IMR-90 (cell line): ENCODE measurements around the gene ZNF80. TPM values are rescaled to one million over a fixed set of nuclear protein-coding genes. Genes with fewer than 3 reads are reported as not detected.

ENCODE experiments used
- ATAC-seq: fragments of 200-7000 bp; cut with Tn5 transposase; 2 replicates; pipeline ENCODE4 v1.9.1; 2020; ENCODE audit warnings: low read depth, mild to moderate bottlenecking, moderate library complexity
- BruUV-seq: library from RNA; stranded (reverse); fragments of 400-500 nt; replicated peaks from 2 replicates; lab custom pipeline; 2021; lab: Mats Ljungman, UMichigan
- CTCF ChIA-PET: fragments of 300-600 bp; formaldehyde crosslinking; extraction: SDS; loops from one replicate; lab custom pipeline; 2021; ENCODE audit warnings: antibody characterized with exemption; lab: Yijun Ruan, JAX
- POLR2A ChIA-PET: fragments of 300-600 bp; sonication (Branson Sonifier 250); formaldehyde crosslinking; loops from one replicate; lab custom pipeline; 2022; ENCODE audit warnings: antibody characterized with exemption; ENCODE audit not compliant: unreplicated experiment; lab: Charles Lee
- DNase-seq: peaks from one replicate; pipeline ENCODE4 v3.0.0; 2013
- H2AFZ ChIP-seq: replicated peaks from 2 replicates; pipeline ENCODE3; 2013; ENCODE audit warnings: low read length, mild to moderate bottlenecking; ENCODE audit not compliant: poor library complexity
- H2AK5ac ChIP-seq: 2 replicates; pipeline ENCODE4 v1.6.1; 2013; ENCODE audit warnings: low read depth, low read length, inconsistent platforms
- H2AK9ac ChIP-seq: replicated peaks from 2 replicates; pipeline ENCODE3; 2013; ENCODE audit warnings: mild to moderate bottlenecking, low read depth, low read length, moderate library complexity; ENCODE audit not compliant: poor library complexity
- H2BK120ac ChIP-seq: 2 replicates; pipeline ENCODE4 v1.6.1; 2013; ENCODE audit warnings: low read depth, low read length, inconsistent platforms
- H2BK15ac ChIP-seq: 3 replicates; pipeline ENCODE4 v1.6.1; 2013; ENCODE audit warnings: low read depth, low read length, inconsistent platforms
- H2BK20ac ChIP-seq: 2 replicates; pipeline ENCODE4 v1.6.1; 2013; ENCODE audit warnings: low read depth, mild to moderate bottlenecking, inconsistent platforms, low read length, moderate library complexity
- H2BK5ac ChIP-seq: 2 replicates; pipeline ENCODE4 v1.6.1; 2013; ENCODE audit warnings: mild to moderate bottlenecking, low read depth, low read length, inconsistent platforms; ENCODE audit not compliant: poor library complexity, severe bottlenecking
- H3K14ac ChIP-seq: replicated peaks from 2 replicates; pipeline ENCODE4 v1.6.1; 2013; ENCODE audit warnings: low read depth, low read length, inconsistent platforms
- H3K18ac ChIP-seq: 2 replicates; pipeline ENCODE4 v1.6.1; 2013; ENCODE audit warnings: low read depth, low read length, control low read depth
- H3K23ac ChIP-seq: 2 replicates; pipeline ENCODE4 v1.6.1; 2013; ENCODE audit warnings: low read depth, low read length, inconsistent platforms
- H3K27ac ChIP-seq: 2 replicates; pipeline ENCODE4 v1.5.1; 2013; ENCODE audit warnings: mild to moderate bottlenecking, control low read depth, low read length; ENCODE audit not compliant: insufficient read depth
- H3K27me3 ChIP-seq: 2 replicates; pipeline ENCODE4 v1.6.1; 2013; ENCODE audit warnings: low read length; ENCODE audit not compliant: control insufficient read depth, insufficient read depth
- H3K36me3 ChIP-seq: 2 replicates; pipeline ENCODE4 v1.6.1; 2013; ENCODE audit warnings: low read length, mixed read lengths; ENCODE audit not compliant: control insufficient read depth, insufficient read depth
- H3K4ac ChIP-seq: 2 replicates; pipeline ENCODE4 v1.6.1; 2013; ENCODE audit warnings: low read depth, low read length, inconsistent platforms
- H3K4me1 ChIP-seq: 2 replicates; pipeline ENCODE4 v1.6.1; 2013; ENCODE audit warnings: low read length, mixed read lengths; ENCODE audit not compliant: control insufficient read depth, insufficient read depth
- H3K4me2 ChIP-seq: 2 replicates; pipeline ENCODE4 v1.6.1; 2013; ENCODE audit warnings: low read depth, mild to moderate bottlenecking, control low read depth, low read length, moderate library complexity
- H3K4me3 ChIP-seq: 2 replicates; pipeline ENCODE4 v1.5.1; 2013; ENCODE audit warnings: low read depth, mild to moderate bottlenecking, control low read depth, low read length, moderate library complexity; ENCODE audit not compliant: insufficient read depth
- H3K56ac ChIP-seq: 2 replicates; pipeline ENCODE4 v1.6.1; 2013; ENCODE audit warnings: low read length, inconsistent platforms; ENCODE audit not compliant: insufficient read depth; ENCODE audit errors: extremely low read depth
- H3K79me1 ChIP-seq, 2 experiments: 2 replicates each; pipeline ENCODE4 v1.6.1; 2013; ENCODE audit warnings: low read length in 2 of 2, inconsistent platforms in 1 of 2, low read depth in 1 of 2
- H3K9ac ChIP-seq: 2 replicates; pipeline ENCODE4 v1.6.1; 2013; ENCODE audit warnings: low read depth, low read length, control low read depth
- H3K9me1 ChIP-seq: 2 replicates; pipeline ENCODE4 v1.6.1; 2013; ENCODE audit warnings: low read length, inconsistent platforms; ENCODE audit not compliant: insufficient read depth
- H3K9me3 ChIP-seq: 2 replicates; pipeline ENCODE4 v1.6.1; 2013; ENCODE audit warnings: low read length; ENCODE audit not compliant: control insufficient read depth, insufficient read depth
- H4K20me1 ChIP-seq: 2 replicates; pipeline ENCODE4 v1.6.1; 2013; ENCODE audit warnings: low read length, inconsistent platforms; ENCODE audit not compliant: insufficient read depth
- H4K5ac ChIP-seq: 2 replicates; pipeline ENCODE4 v1.6.1; 2013; ENCODE audit warnings: mild to moderate bottlenecking, low read depth, low read length, control low read depth
- H4K8ac ChIP-seq, 2 experiments: 2 replicates each; pipeline ENCODE4 v1.6.1; 2013; ENCODE audit warnings: low read depth in 2 of 2, low read length in 2 of 2, control low read depth in 1 of 2, inconsistent platforms in 1 of 2
- H4K91ac ChIP-seq: 2 replicates; pipeline ENCODE4 v1.6.1; 2013; ENCODE audit warnings: low read depth, low read length, inconsistent platforms; ENCODE audit not compliant: insufficient read depth
- CEBPB ChIP-seq: IDR thresholded peaks from 2 replicates; pipeline ENCODE4 v1.6.1; 2012; ENCODE audit warnings: low read depth, low read length, improper control_type of control experiment
- CHD1 ChIP-seq: IDR thresholded peaks from 2 replicates; pipeline ENCODE4 v1.6.1; 2012; ENCODE audit warnings: low read depth, low read length, improper control_type of control experiment
- MAFK ChIP-seq: IDR thresholded peaks from 2 replicates; pipeline ENCODE4 v1.6.1; 2012; ENCODE audit warnings: low read depth, low read length, improper control_type of control experiment
- MAZ ChIP-seq: IDR thresholded peaks from 2 replicates; pipeline ENCODE4 v1.6.1; 2012; ENCODE audit warnings: low read depth, mild to moderate bottlenecking, low read length, improper control_type of control experiment, moderate library complexity, borderline replicate concordance
- NFE2L2 ChIP-seq: fragments of 150-350 bp; IDR thresholded peaks from 2 replicates; pipeline ENCODE4 v1.6.1; 2016; ENCODE audit warnings: low read depth, mild to moderate bottlenecking, low read length
- POLR2A ChIP-seq: IDR thresholded peaks from 2 replicates; pipeline ENCODE4 v1.6.1; 2012; ENCODE audit warnings: mild to moderate bottlenecking, low read depth, low read length
- RAD21 ChIP-seq: IDR thresholded peaks from 2 replicates; pipeline ENCODE4 v1.6.1; 2012; ENCODE audit warnings: low read length, improper control_type of control experiment
- WGBS, 2 experiments: methylation state at CpG; one replicate each; pipeline versions ENCODE4 v1.1.5 to v1.1.7; 2013; ENCODE audit warnings: missing lambda C conversion rate in 2 of 2; ENCODE audit not compliant: insufficient read length in 1 of 2; ENCODE audit errors: extremely low coverage in 2 of 2; 5-methylcytosine and 5-hydroxymethylcytosine counted together
- dilution Hi-C: fragments of 300-500 bp; cut with HindIII; formaldehyde crosslinking; loops from one replicate; pipeline ENCODE4 v1.14.3; 2018; ENCODE audit warnings: low sequenced_read_pairs; ENCODE audit not compliant: unreplicated experiment
- in situ Hi-C: fragments of 300-500 bp; cut with MboI; formaldehyde crosslinking; loops from 3 replicates; pipeline ENCODE4 v1.14.3; 2019; ENCODE audit warnings: low sequenced_read_pairs, inconsistent platforms, mixed read lengths
- intact Hi-C: fragments of 100-400 bp; cut with micrococcal nuclease; formaldehyde crosslinking; loops from 2 replicates; pipeline ENCODE4 v1.10.0; 2022
- polyA plus RNA-seq, 3 experiments: library from polyadenylated mRNA; depleted of rRNA; stranded (reverse); fragments of >200 nt; gene quantifications; 2 replicates each; pipeline ENCODE4 v1.2.3, GENCODE V29; 2012; ENCODE audit warnings: low replicate concordance in 1 of 3
- total RNA-seq: library from RNA; depleted of rRNA; stranded (reverse); fragments of >200 nt; gene quantifications from 2 replicates; pipeline ENCODE4 v1.2.3, GENCODE V29; 2012
- TF ChIP-seq, protein P1 (sequence below): fragments of 150-350 bp; IDR thresholded peaks from 2 replicates; pipeline ENCODE4 v1.6.1; 2016; ENCODE audit warnings: low read depth, mild to moderate bottlenecking, low read length, moderate library complexity, borderline replicate concordance
- TF ChIP-seq, protein P2 (sequence below): fragments of 150-350 bp; IDR thresholded peaks from 2 replicates; pipeline ENCODE4 v1.6.1; 2017; ENCODE audit warnings: mild to moderate bottlenecking, antibody characterized with exemption, low read length, low read depth
- TF ChIP-seq, protein P3 (sequence below): conservative IDR thresholded peaks from 2 replicates; pipeline ENCODE4 v1.5.1; 2012; ENCODE audit warnings: mild to moderate bottlenecking, low read depth, low read length, improper control_type of control experiment

Gene ZNF80
- total and polyA plus RNA-seq, 2 of the 4 experiments (the other 2 are of a cell fraction) = not detected

GRCh38 chr3:114234745-114235144, 2.6 kb downstream of the ZNF80 start:
- DNase-seq (no peak), ATAC-seq (no peak)
- no peak overlapping the region for H3K23ac ChIP-seq
- H2BK15ac ChIP-seq = no peak overlapping the region
- H3K18ac ChIP-seq = no peak overlapping the region
- no peak overlapping the region for H2AK9ac ChIP-seq
- no peak overlapping the region for H3K14ac ChIP-seq
- H3K56ac ChIP-seq = no peak overlapping the region
- no peak for TF ChIP-seq CHD1
- no peak for TF ChIP-seq CEBPB
- no peak for TF ChIP-seq POLR2A
- TF ChIP-seq MAZ = no peak
- no peak for TF ChIP-seq NFE2L2
- TF ChIP-seq, protein P1, sequence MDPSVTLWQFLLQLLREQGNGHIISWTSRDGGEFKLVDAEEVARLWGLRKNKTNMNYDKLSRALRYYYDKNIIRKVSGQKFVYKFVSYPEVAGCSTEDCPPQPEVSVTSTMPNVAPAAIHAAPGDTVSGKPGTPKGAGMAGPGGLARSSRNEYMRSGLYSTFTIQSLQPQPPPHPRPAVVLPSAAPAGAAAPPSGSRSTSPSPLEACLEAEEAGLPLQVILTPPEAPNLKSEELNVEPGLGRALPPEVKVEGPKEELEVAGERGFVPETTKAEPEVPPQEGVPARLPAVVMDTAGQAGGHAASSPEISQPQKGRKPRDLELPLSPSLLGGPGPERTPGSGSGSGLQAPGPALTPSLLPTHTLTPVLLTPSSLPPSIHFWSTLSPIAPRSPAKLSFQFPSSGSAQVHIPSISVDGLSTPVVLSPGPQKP = no peak
- TF ChIP-seq, protein P2, sequence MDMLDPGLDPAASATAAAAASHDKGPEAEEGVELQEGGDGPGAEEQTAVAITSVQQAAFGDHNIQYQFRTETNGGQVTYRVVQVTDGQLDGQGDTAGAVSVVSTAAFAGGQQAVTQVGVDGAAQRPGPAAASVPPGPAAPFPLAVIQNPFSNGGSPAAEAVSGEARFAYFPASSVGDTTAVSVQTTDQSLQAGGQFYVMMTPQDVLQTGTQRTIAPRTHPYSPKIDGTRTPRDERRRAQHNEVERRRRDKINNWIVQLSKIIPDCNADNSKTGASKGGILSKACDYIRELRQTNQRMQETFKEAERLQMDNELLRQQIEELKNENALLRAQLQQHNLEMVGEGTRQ = no peak
- TF ChIP-seq, protein P3, sequence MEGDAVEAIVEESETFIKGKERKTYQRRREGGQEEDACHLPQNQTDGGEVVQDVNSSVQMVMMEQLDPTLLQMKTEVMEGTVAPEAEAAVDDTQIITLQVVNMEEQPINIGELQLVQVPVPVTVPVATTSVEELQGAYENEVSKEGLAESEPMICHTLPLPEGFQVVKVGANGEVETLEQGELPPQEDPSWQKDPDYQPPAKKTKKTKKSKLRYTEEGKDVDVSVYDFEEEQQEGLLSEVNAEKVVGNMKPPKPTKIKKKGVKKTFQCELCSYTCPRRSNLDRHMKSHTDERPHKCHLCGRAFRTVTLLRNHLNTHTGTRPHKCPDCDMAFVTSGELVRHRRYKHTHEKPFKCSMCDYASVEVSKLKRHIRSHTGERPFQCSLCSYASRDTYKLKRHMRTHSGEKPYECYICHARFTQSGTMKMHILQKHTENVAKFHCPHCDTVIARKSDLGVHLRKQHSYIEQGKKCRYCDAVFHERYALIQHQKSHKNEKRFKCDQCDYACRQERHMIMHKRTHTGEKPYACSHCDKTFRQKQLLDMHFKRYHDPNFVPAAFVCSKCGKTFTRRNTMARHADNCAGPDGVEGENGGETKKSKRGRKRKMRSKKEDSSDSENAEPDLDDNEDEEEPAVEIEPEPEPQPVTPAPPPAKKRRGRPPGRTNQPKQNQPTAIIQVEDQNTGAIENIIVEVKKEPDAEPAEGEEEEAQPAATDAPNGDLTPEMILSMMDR = no peak
- no peak for TF ChIP-seq RAD21
- no peak for TF ChIP-seq MAFK
- CTCF ChIA-PET = no interaction called here
- H3K4me3 ChIP-seq = no peak overlapping the region
- no peak overlapping the region for H3K27ac ChIP-seq
- dilution Hi-C loops (no loop called here), intact Hi-C loops (no loop called here), in situ Hi-C loops (no loop called here)
- no peak overlapping the region for H2BK20ac ChIP-seq
- H3K27me3 ChIP-seq = peaks cover 7% of the 10 kb centered on the region
- H3K4me2 ChIP-seq = no peak overlapping the region
- no peak overlapping the region for H3K4ac ChIP-seq
- no peak overlapping the region for H4K8ac ChIP-seq
- no peak overlapping the region for H2AFZ ChIP-seq
- no TSS peak for BruUV-seq
- no peak overlapping the region for H4K5ac ChIP-seq
- H4K91ac ChIP-seq = no peak overlapping the region
- no CpG with 5 or more reads among the region's 3 CpGs for WGBS, 2 experiments
- H2AK5ac ChIP-seq = no peak overlapping the region
- H3K4me1 ChIP-seq = no peaks in the 10 kb centered on the region
- H2BK5ac ChIP-seq = no peak overlapping the region
- H3K9me1 ChIP-seq = no peaks in the 10 kb centered on the region
- H4K20me1 ChIP-seq = no peaks in the 10 kb centered on the region
- no peak overlapping the region for H3K9ac ChIP-seq
- H3K9me3 ChIP-seq = no peaks in the 10 kb centered on the region
- POLR2A ChIA-PET = no interaction called here
- no peaks in the 10 kb centered on the region for H3K36me3 ChIP-seq
- H3K79me1 ChIP-seq = no peaks in the 10 kb centered on the region
- no peak overlapping the region for H2BK120ac ChIP-seq
